HepG2 (cell line): ENCODE data around the gene MAP3K4.

ENCODE experiments used
- CTCF ChIP-seq: sonication (generic); formaldehyde crosslinking; IDR thresholded peaks from 2 replicates; pipeline ENCODE4 v1.5.0; 2020; ENCODE audit warnings: mild to moderate bottlenecking, missing genetic modification reagents, moderate library complexity
- FOXP4 ChIP-seq: sonication (generic); formaldehyde crosslinking; IDR thresholded peaks from 2 replicates; pipeline ENCODE4 v1.4.0; 2020; ENCODE audit warnings: missing genetic modification reagents
- JUNB ChIP-seq: sonication (generic); formaldehyde crosslinking; IDR thresholded peaks from 2 replicates; pipeline ENCODE4 v1.8.0; 2022; ENCODE audit warnings: missing genetic modification reagents, mild to moderate bottlenecking, borderline replicate concordance
- MTA1 ChIP-seq: sonication (generic); formaldehyde crosslinking; IDR thresholded peaks from 2 replicates; pipeline ENCODE4 v1.4.0; 2020; ENCODE audit warnings: missing genetic modification reagents, mild to moderate bottlenecking, borderline replicate concordance
- POLR2A ChIP-seq, 2 experiments: IDR thresholded peaks; 2 replicates each; pipeline ENCODE4 v1.6.1; 2011; ENCODE audit warnings: low read depth in 2 of 2, low read length in 2 of 2, mild to moderate bottlenecking in 1 of 2, moderate library complexity in 1 of 2; ENCODE audit not compliant: insufficient read depth in 1 of 2
- POLR2AphosphoS5 ChIP-seq: IDR thresholded peaks from 2 replicates; pipeline ENCODE4 v1.6.1; 2012; ENCODE audit warnings: low read depth, low read length
- TAF1 ChIP-seq: sonication (generic); formaldehyde crosslinking; IDR thresholded peaks from 2 replicates; pipeline ENCODE4 v1.4.0; 2020; ENCODE audit warnings: missing genetic modification reagents
- TGIF2 ChIP-seq: IDR thresholded peaks from 2 replicates; pipeline ENCODE4 v1.6.1; 2016; ENCODE audit warnings: control low read depth, missing compliant biosample characterization
- ZNF557 ChIP-seq: sonication (generic); formaldehyde crosslinking; IDR thresholded peaks from 2 replicates; pipeline ENCODE4 v1.4.0; 2020; ENCODE audit warnings: missing genetic modification reagents

- TF ChIP-seq TGIF2 (no peak), POLR2AphosphoS5 (no peak), JUNB (CRISPR knock-in tag) (no peak), POLR2A (IDR thresholded peaks at IDR 0.05; ENCODE audit: insufficient read depth in 1 of 2, low read depth in 2 of 2, low read length in 2 of 2) (no peak), FOXP4 (CRISPR knock-in tag) (no peak), TAF1 (CRISPR knock-in tag) (no peak), CTCF (CRISPR knock-in tag) (no peak), MTA1 (CRISPR knock-in tag) (no peak), ZNF557 (no peak)
Observed at GRCh38 chr6:161048641-161049040, 57.1 kb downstream of the MAP3K4 start.
